GM21447 (cell line): ENCODE results near the gene MYDGF.
"Not testable (repeated sequence)": the region's sequence is repeated elsewhere in the genome, so short reads cannot be mapped to it uniquely, and the experiment has no call there.

ENCODE experiments used
- ATAC-seq: cut with Tn5 transposase; IDR thresholded peaks from one replicate; pipeline ENCODE4 v1.9.1; 2021; ENCODE audit not compliant: unreplicated experiment

Gene MYDGF

DNA sequence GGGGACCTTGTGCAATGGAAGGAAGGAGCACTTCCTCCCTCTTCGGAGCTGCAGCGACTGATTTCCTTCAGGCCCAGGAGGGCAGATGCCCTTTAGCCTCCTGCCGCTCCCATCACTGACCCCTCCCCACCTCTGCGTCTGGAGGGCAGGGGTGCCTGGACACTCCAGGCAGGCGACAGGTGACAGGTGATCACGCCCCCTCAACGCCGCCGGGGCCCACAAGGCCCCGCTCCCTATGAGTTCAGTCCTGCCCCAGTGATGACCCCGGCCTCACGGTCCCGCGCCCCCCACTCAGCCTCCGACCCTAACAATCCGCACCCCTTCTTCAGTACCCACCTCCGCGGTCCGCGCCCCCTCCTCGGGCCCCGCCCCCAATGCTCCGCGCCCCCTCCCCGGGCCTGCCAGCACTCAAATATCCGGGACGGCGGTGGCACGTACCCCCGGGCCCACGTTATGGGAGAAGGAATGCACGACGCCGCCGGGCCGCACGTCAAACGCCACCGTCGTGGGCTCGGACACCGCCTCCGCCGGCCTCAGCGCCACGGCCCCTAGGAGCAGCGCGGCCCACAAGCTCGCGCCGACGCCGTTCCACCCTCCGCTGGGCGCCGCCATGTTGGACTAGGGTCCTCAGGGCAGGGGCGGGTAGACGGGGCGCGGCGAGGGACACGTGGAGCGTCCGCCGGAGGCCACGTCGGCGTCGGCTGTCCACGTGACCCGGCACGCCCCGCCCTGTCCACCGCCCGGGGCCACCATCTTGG lies at the start of gene MYDGF:
TSS of gene MYDGF (minus strand) at position 620 of the 758 bp plus-strand sequence. CDS start at position 612, 8 bp downstream.
- ATAC-seq: peak; percentile 72

DNA sequence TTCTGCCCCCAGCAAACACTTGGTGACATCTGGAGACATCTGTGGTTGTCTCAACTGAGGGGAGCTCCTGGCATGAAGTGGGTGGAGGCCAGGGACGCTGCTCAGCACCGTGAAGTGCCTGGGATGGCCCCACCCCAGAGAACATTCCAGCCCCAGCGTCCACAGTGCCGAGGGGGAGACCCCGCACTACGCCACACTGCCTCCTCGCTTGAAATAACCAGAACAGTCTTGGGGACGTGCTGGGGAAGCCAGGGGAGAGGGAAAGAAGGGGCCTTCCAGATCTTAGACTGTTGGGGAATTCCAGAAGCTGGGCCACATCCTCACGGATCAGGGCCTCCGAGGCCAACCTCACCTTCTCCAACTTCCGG lies 49.3 kb upstream of the MYDGF start:
- no peak for ATAC-seq

GRCh38 chr19:4717966-4718701 lies 48.0 kb upstream of the MYDGF start:
- no peak for ATAC-seq

- no peak for ATAC-seq
Observed at GRCh38 chr19:4717191-4717965, 47.2 kb upstream of the MYDGF start.

DNA sequence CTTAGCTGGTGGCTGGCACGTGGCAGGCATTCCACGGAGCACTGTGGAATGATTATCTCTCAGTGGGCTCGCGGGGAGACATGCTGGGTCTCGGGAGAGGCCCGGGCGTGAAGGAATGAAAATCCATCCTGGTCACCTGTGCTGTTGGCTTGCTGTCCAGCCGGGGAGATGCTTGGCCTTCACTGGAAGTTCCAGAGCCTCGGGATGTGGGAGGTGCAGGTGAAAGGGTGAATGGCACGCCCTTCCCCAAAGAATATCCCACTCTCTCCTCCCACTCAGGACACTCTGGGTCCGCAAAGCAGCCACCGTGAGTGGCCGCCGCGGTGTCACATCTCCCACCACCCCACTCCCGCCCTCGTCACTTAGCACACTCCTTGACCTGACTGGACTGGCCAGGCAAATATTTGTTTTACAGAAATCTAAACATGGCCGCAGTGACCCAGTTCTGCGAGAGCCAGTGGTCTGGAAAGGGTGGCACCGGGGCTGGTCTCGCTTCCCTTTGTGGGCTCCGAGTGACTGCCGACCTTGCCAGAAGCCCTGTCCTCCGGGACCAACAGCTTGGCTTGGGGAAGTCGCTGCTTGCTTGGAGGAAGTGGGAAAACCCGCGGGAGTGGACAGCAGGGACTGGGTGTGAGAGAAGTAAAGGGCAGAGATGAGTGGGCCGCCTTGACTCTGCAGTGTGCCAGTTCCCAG lies 45.5 kb upstream of the MYDGF start:
- no peak for ATAC-seq

DNA sequence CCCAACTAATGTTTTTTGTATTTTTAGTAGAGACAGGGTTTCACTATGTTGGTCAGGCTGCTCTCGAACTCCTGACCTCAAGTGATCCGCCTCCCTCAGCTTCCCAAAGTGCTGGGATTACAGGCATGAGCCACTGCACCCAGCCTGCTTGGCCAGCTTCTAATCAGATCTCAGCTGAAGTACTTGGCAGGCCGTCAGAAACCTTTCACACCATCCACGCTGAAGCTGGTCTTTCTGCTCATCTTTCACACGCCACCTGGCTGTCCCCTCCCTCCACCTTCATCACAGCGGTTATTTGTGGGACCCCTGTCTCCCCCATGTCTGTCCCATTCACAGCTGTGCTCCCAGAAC lies 45.0 kb upstream of the MYDGF start:
- not testable (repeated sequence) for ATAC-seq

- ATAC-seq: no peak
Observed at GRCh38 chr19:4714016-4714415, 43.9 kb upstream of the MYDGF start.

DNA sequence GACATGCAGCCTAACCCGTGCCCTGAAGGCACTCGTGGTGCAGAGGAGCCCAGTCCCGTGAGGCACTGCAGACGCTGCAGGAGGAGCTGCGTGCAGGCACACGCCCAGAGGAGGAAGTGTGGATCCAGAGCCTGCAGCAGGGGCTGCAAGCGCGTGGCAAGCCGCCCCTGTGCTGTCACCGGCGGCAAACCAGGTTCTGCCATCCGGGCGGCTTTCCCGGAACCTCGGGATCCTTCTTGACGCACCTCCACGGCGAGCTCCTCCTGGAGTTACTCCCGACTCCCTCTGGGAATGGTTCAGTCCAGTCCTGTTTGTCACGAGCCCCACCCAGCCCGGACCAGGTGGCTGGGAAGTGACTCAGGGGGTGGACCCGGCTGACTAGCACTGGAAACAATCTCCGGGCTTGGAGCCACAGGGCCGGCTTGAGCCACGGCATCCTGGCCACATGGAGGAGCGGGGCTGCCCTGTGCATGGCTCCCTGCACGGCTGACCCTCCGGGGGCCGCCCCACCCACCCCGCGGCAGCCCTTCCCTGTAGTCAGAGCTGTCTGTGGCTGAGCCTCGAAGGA lies 43.3 kb upstream of the MYDGF start:
- ATAC-seq: no peak

GRCh38 chr19:4712771-4713170 lies 42.6 kb upstream of the MYDGF start:
- ATAC-seq: no peak

DNA sequence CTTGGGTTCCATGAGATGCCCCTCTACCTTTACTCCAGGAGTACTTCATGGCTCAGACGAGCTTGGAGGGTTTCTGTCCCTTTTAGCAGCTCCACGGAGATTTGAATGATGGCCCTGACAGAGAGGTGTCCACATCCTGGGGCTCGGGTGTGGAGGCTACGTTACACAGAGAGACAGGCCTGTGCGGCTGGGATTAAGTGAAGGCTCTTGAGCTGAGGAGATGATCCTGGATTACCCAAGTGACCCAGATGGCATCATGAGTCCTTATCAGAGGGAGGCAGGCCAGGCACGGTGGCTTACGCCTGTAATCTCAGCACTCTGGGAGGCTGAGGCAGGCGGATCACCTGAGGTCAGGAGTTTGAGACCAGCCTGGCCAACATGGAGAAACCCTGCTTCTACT lies 41.1 kb upstream of the MYDGF start:
- ATAC-seq: no peak

DNA sequence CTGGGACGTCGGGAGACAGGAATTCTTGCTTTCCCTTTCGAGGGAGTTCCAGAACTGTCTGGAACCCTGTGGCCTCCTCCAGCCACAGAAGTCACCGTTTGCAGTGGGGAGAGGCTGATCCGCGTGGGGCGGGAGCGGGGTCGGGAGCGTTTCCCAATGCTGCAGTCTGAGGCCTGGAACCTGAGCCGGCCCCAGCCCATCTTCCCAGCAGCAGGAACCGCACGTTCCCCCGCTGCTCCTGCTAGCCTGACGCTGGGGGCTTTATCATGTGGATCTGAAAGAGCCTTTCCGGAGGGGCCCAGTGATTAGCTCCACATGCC lies 40.1 kb upstream of the MYDGF start:
- no peak for ATAC-seq

GRCh38 chr19:4709440-4710280 lies 39.5 kb upstream of the MYDGF start:
- no peak for ATAC-seq

DNA sequence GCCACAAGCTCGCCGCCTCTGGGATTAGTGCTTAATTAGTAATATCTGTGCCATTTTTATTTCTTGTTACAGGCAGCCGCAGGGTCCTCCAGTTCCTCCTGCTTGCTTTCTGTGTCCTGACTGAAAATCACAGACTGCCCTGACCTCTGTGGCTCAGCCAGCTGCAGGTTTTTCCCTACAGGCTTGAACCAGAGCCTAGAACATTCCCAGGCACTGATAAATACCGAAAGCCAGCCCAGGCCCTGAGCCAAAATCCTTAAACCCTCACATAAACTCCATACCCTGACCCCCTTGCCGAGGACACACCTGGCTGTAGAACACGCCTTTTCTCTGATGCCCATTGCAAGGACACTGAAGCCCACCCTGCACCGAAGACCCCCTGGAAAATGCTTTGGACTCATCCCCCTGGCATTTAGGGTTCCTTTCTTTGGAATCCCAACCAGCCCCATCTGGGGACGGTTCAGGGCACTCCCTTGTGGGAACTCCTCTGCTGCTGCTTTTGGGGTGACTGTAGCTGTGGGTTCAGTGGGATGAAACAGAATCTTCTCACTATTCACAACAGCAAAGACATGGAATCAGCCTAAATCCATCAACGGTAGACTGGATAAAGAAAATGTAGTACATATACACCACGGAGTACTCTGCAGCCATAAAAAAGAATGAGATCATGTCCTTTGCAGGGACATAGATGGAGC lies 38.0 kb upstream of the MYDGF start:
- no peak for ATAC-seq

DNA sequence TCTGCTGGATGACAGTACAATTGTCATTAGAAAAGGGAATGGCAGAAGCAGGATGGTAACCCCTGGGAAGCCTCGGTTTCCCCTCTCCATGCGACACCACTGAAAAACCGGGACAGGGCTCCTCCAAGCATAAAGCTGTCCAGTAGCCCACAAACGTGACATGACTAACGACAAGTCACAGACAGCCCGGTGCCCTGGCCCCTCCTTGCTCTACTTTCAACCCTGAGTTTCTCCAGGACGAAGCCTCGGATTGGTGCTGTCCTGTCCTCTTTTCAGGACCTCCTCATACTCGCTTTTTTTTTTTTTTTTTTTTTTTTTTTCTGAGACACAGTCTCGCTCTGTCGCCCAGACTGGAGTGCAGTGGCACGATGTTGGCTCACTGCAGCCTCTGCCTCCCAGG lies 37.2 kb upstream of the MYDGF start:
- no peak for ATAC-seq

GRCh38 chr19:4705413-4706131 lies 35.4 kb upstream of the MYDGF start:
- ATAC-seq: no peak

DNA sequence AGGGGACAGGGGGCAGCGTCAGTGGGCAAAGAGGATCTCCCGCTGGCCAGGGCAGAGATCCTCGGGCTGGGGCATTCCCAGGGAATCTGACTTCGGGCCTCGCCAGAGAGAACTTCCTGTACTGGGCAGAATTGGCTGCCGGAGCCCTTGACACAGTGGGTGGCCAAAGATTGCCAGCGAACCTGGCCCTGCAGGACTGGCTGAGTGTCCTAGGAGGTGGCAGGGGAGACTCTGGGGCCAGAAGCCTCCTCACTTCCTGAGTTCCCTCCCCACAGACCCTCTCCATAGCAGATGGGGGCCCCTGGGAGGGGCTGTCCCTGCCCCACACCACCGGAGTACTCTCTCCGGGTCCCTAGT lies 34.2 kb upstream of the MYDGF start:
- ATAC-seq: no peak

DNA sequence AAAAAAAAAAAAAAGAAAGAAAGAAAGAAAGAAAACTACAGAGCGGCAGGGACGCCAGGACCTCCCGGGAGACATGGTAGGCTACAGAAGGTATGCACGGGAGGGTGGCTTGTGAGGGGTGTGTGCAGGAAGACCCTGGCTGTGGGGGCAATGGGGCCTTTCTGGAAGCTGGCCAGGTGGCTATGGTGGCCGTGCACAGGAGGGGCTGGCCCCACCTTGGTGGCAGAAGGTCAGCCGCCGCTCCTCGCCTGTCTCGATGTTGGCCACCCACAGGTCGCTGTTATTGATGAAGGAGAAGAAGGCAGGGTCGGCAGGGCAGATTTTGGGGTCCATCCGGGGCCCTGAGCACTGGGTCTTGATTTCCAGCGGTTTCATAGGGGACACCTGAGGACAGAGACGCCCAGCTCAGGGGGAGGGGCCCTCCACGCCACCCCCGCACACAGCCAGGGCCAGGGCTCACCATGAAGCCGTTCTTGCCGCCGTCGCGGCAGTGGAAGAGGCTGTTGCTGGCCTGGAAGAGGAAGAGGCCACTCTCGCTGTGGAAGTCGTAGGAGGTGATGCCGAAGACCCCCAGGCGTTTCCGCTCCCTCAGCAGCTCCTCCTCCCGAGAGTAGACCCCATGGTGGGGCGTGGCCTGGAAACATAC lies 33.7 kb upstream of the MYDGF start:
- ATAC-seq: no peak

DNA sequence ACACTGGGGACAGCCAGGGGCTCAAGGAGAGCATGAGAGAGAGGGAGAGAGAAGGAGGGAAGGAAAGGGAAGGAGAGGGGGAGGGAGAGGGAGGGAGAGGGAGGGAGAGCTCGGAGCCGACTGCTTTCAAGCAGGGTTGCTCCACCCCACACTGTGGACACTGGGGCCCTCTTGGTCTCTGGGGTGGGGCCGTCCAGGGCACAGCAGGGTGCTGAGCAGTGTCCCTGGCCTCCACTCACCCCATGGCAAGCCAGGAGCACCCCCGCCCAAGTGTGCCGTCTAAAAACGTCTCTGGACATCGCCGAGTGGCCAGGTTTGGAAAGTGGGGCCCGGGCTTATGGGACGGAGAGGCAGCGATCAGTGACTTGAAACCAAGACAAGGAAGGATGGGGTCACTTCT lies 32.6 kb upstream of the MYDGF start:
- no peak for ATAC-seq

- ATAC-seq: no peak
Observed at GRCh38 chr19:4701557-4701956, 31.4 kb upstream of the MYDGF start.
